MM.1S (cell line): ENCODE measurements around the gene GAB2.

Experiments used
- EZH2 ChIP-seq: fragments of 300-600 bp; sonication (generic); optimal IDR thresholded peaks from 2 replicates; pipeline ENCODE3; 2017; ENCODE audit warnings: low read depth, mild to moderate bottlenecking, antibody characterized with exemption, low read length, mixed read lengths
- TF ChIP-seq, protein P1 (sequence below): fragments of 300-600 bp; sonication (generic); IDR thresholded peaks from 2 replicates; pipeline ENCODE4 v1.5.1; 2016; ENCODE audit warnings: antibody characterized with exemption, low read length, mixed read lengths

GRCh38 chr11:78170413-78170812 lies 247.2 kb downstream of the GAB2 start:
- TF ChIP-seq, protein P1, sequence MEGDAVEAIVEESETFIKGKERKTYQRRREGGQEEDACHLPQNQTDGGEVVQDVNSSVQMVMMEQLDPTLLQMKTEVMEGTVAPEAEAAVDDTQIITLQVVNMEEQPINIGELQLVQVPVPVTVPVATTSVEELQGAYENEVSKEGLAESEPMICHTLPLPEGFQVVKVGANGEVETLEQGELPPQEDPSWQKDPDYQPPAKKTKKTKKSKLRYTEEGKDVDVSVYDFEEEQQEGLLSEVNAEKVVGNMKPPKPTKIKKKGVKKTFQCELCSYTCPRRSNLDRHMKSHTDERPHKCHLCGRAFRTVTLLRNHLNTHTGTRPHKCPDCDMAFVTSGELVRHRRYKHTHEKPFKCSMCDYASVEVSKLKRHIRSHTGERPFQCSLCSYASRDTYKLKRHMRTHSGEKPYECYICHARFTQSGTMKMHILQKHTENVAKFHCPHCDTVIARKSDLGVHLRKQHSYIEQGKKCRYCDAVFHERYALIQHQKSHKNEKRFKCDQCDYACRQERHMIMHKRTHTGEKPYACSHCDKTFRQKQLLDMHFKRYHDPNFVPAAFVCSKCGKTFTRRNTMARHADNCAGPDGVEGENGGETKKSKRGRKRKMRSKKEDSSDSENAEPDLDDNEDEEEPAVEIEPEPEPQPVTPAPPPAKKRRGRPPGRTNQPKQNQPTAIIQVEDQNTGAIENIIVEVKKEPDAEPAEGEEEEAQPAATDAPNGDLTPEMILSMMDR = no peak
- no peak for TF ChIP-seq EZH2
